Measurements from ENCODE around the gene FAM98A.

FAM98A gene

GRCh38 chr2:33597026-33597425 is 2.1 kb downstream of the FAM98A start:
- no peak for DNase-seq (ENCODE audit: low read depth)

- DNase-seq (ENCODE audit: low read depth): no peak
These were observed 3.7 kb downstream of the FAM98A start for GRCh38 chr2:33595385-33595784.

GRCh38 chr2:33589444-33589843 is 9.7 kb downstream of the FAM98A start:
- DNase-seq (ENCODE audit: low read depth): no peak

GRCh38 chr2:33588232-33588631 is 10.9 kb downstream of the FAM98A start:
- no peak for DNase-seq (ENCODE audit: low read depth)

- DNase-seq (ENCODE audit: low read depth): no peak
These were observed 12.3 kb downstream of the FAM98A start for GRCh38 chr2:33586766-33587165.

- DNase-seq (ENCODE audit: low read depth): no peak
These were observed 15.7 kb downstream of the FAM98A start for GRCh38 chr2:33583194-33583938.

GRCh38 chr2:33581872-33582271 is 17.2 kb downstream of the FAM98A start:
- no peak for DNase-seq (ENCODE audit: low read depth)

GRCh38 chr2:33579227-33579626 is 19.9 kb downstream of the FAM98A start:
- no peak for DNase-seq (ENCODE audit: low read depth)

- DNase-seq (ENCODE audit: low read depth): no peak
These were observed 21.4 kb downstream of the FAM98A start for GRCh38 chr2:33577668-33578067.

- no peak for DNase-seq (ENCODE audit: low read depth)
These were observed 22.0 kb downstream of the FAM98A start for GRCh38 chr2:33577084-33577483.

GRCh38 chr2:33573657-33574056 is 25.4 kb downstream of the FAM98A start:
- DNase-seq (ENCODE audit: low read depth): no peak

GRCh38 chr2:33570681-33571080 is 28.4 kb downstream of the FAM98A start:
- no peak for DNase-seq (ENCODE audit: low read depth)

GRCh38 chr2:33561872-33562271 is 37.2 kb downstream of the FAM98A start:
- DNase-seq (ENCODE audit: low read depth): no peak

- no peak for DNase-seq (ENCODE audit: low read depth)
These were observed 39.1 kb downstream of the FAM98A start for GRCh38 chr2:33560017-33560416.

- DNase-seq (ENCODE audit: low read depth): no peak
These were observed 39.8 kb downstream of the FAM98A start for GRCh38 chr2:33559328-33559727.

- DNase-seq (ENCODE audit: low read depth): no peak
These were observed 43.4 kb downstream of the FAM98A start for GRCh38 chr2:33555681-33556080.

GRCh38 chr2:33552758-33553461 is 46.2 kb downstream of the FAM98A start:
- DNase-seq (ENCODE audit: low read depth): no peak

- DNase-seq (ENCODE audit: low read depth): no peak
These were observed 48.9 kb downstream of the FAM98A start for GRCh38 chr2:33550206-33550605.

GRCh38 chr2:33541243-33541642 is 57.9 kb downstream of the FAM98A start:
- DNase-seq (ENCODE audit: low read depth): no peak

GRCh38 chr2:33535421-33535820 is 63.7 kb downstream of the FAM98A start:
- no peak for DNase-seq (ENCODE audit: low read depth)

Measured in activated T-helper 9 cell treated with anti-CD3 and anti-CD28 coated beads, Interleukin-2, amount 50 U/mL, for 16 hours (primary cell).